CD4-positive, alpha-beta T cell treated with Interleukin-21 for 1 hour (primary cell): ENCODE data around the gene GLRX2.
"Not testable (repeated sequence)": the region's sequence is repeated elsewhere in the genome, so short reads cannot be mapped to it uniquely, and the experiment has no call there.

ENCODE experiments used
- DNase-seq: peaks from one replicate; pipeline ENCODE4 v3.0.0-alpha.2; 2020

Gene GLRX2

DNA sequence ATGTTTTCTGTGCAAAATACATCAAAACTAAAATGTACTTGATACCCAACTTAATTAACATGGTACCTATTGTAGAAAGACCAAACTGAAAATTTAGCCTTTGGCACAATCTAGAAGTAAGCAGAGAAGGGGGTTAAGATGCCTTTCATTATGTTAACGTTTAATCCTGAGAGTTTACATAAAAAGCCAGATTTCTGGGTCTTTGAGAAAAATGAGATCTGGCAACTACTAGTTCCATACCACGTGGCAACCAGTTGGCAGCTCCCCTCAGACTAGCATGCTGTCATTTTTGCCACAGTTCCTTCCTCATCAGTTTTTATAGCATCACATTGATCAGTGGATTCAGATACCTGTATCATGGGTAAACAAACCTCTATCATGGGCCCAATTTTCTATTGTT is 44.3 kb downstream of the GLRX2 start:
- no peak for DNase-seq

DNA sequence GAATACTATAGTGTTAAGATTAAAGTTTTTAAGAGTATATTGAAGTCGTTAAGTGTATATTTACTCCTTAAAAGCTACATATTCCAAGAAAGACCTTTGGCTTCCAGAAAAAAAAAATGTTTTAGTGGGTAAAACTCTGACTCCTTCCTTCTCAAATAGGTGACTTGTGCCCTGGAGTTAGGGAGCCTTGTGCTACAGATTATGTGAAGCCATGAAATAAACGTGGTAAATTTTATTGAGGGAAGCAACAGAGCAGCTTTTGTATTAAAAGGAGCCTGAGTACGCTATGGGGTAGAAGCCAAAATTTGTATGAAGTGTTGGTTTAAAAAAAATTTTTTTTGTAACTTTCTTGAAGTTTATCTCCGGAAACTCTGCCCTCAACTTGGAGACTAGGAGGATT is 44.8 kb downstream of the GLRX2 start:
- DNase-seq, result no peak

DNA sequence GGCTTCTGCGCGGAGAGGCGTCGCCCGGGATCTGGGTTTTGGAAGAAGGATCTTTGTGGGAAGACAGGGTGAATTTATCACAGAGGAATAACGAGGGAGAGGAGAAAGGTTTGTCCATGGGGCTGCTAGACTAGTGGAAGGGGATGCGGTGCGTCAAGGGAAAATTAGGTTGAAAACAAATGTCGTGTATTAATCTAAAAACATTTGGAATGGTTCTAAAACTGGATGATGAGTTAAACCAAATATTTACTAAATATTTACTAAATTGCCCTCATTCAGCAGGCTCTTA is 45.2 kb downstream of the GLRX2 start:
- no peak for DNase-seq

DNA sequence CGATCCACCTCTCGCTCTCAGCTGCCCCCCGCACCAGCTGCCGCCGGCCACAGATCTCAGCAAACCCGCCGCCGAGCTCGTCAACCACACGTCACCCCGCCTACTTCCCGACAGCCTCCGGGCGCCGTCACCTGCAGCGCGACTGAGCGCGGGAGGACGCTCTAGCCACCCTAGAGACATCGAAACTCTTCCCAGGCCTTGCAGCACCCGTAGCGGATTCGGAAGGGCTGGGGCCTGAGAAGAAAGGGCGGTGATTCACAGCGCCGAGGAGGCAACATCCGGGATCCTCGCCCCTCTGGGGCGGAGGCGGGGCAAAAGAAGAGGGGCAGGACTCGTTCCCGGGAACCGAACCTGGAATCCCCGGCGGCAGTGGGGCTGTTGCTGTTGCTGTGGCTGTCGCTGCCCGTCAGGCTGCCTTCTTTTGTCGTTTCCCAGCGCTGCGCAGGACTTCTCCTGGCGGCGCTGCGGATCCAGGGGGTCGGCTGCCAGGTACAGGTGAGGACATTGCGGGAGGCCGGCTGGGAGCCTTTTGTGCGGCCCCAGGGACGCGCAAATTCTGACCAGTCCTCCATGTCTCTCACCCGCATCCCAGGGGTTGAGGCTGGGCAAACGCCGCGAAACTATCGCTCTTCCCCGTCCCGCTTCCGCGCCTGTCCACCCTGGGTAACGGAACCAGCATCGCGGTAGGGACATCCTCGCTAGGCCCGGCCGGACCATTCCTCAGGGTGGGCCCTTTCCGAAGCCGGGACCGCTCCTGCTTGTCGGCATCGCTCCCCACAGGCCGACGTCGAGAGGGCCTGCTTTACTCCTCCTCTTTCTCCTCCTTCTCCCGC is 45.7 kb downstream of the GLRX2 start, which contains the start of the genes RO60 and UCHL5:
Gene RO60, plus strand, starts transcription at position 331 of the 833 bp plus-strand sequence. CDS start 9,443 bp downstream, outside the sequence.
Gene UCHL5, minus strand, starts transcription at position 79 of the 833 bp plus-strand sequence. CDS start 100 bp downstream, outside the sequence.
- peak; percentile 97 for DNase-seq

DNA sequence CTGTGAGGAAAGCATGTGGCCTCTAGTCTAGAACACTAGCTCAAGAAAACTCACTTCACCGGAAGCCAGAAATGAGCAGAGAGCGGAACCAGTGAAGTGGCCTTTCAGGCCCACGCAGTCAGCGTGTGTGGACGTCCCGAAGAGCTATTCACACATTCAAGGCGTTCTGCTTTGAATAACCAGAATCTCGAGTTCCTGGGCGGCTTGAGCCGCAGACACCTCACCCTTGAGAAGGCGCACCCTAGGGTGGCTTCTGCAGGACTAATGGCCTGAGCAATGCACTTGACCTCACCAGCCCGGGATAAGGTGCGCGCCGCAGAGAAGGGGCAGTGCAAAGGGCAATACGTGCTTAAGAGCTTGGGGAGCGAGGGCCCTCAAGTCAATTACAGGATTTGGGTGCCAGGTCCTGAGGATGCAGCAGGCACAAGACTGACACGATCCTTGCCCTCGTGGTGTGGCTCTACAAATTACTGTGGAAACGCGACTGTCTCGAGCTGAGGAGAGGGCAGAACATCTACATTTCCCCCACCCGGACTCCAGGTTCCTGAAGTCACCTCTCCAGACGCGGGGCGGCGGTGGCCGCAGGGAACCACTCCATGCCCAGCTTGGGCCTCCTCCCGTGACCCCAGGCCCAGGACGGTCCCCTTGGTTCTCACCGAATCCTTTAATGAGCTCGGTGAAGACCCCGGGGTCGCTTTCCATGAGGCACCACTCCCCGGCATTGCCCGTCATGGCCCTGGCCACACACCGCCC is 46.5 kb downstream of the GLRX2 start:
- peak; percentile 65 for DNase-seq

DNA sequence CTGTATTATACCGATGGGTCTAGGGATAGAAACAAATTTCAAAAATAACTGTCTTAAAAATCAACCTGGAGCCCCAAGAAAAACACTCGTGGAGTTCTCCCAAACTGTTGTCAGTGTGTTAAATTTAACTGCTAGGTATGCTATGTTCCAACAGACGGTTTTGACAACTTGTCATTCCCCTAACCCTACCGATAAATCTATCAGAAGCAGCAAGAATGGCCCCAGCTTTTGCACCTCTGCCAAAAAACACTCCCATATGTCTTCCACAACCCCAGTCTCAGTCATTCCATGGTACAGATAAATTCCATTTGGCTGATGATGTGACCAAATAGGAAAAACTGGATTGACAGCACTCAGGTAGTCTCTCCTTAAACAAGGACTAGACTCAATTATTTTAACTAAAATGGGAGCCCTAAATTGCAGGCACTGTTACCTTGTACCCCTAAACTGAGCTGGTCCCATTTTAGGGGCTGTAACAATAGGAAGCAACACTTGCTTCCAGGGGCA is 51.0 kb downstream of the GLRX2 start:
- no peak for DNase-seq

DNA sequence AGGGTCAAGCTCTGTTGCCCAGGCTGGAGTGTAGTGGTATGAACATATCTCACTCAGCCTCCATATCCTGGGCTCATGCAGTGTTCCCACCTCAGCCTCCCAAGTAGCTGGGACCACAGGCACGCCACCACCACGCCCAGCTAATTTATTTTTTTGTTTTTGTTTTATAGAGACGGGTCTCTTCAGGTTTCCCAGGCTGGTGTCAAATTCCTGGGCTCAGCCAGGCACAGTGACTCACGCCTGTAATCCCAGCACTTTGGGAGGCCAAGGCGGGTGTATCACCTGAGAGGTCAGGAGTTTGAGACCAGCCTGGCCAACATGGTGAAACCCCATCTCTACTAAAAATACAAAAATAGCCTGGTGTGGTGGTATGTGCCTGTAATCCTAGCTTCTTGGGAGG is 56.3 kb downstream of the GLRX2 start:
- DNase-seq, result not testable (repeated sequence)
